ENCODE data around the gene JAK2.
"Not testable (repeated sequence)": the region's sequence is repeated elsewhere in the genome, so short reads cannot be mapped to it uniquely, and the experiment has no call there.

The JAK2 gene

GRCh38 chr9:4982721-4983482, 2.2 kb upstream of the JAK2 start:
- no peak for DNase-seq

- no peak for DNase-seq
Measured at GRCh38 chr9:4983601-4984165, 1.4 kb upstream of the JAK2 start.

- DNase-seq = no peak
Measured at GRCh38 chr9:4984171-4984620, 876 bp upstream of the JAK2 start.

GRCh38 chr9:4985386-4986266, 554 bp downstream of the JAK2 start:
- peak; percentile 11 for DNase-seq

GRCh38 chr9:4986296-4986695, 1.2 kb downstream of the JAK2 start:
- no peak for DNase-seq

- DNase-seq = no peak
Measured at GRCh38 chr9:4986783-4987182, 1.7 kb downstream of the JAK2 start.

GRCh38 chr9:4987961-4988421, 2.9 kb downstream of the JAK2 start:
- DNase-seq = peak; percentile 54

GRCh38 chr9:4992872-4993271, 7.8 kb downstream of the JAK2 start:
- no peak for DNase-seq

GRCh38 chr9:4994166-4994890, 9.3 kb downstream of the JAK2 start:
- DNase-seq = peak; percentile 28

GRCh38 chr9:4997196-4997595, 12.1 kb downstream of the JAK2 start:
- DNase-seq = no peak

- no peak for DNase-seq
Measured at GRCh38 chr9:4997631-4998030, 12.6 kb downstream of the JAK2 start.

- no peak for DNase-seq
Measured at GRCh38 chr9:5002811-5003210, 17.7 kb downstream of the JAK2 start.

- DNase-seq = no peak
Measured at GRCh38 chr9:5004481-5004880, 19.4 kb downstream of the JAK2 start.

- DNase-seq = no peak
Measured at GRCh38 chr9:5008202-5008601, 23.1 kb downstream of the JAK2 start.

- DNase-seq = no peak
Measured at GRCh38 chr9:5013374-5013773, 28.3 kb downstream of the JAK2 start.

GRCh38 chr9:5015934-5016333, 30.9 kb downstream of the JAK2 start:
- DNase-seq = no peak

- no peak for DNase-seq
Measured at GRCh38 chr9:5025416-5025815, 40.3 kb downstream of the JAK2 start.

GRCh38 chr9:5031941-5032340, 46.9 kb downstream of the JAK2 start:
- DNase-seq = not testable (repeated sequence)

GRCh38 chr9:5040730-5041389, 55.8 kb downstream of the JAK2 start:
- no peak for DNase-seq

- DNase-seq = no peak
Measured at GRCh38 chr9:5041390-5042115, 56.5 kb downstream of the JAK2 start.

GRCh38 chr9:5042661-5043178, 57.6 kb downstream of the JAK2 start:
- DNase-seq = no peak

All from NCI-H1105 (cell line).